ENCODE data around the gene GADD45B.

GRCh38 chr19:2481466-2481865, 5.5 kb downstream of the GADD45B start:
- TF ChIP-seq CTCF (IDR thresholded peaks at IDR 0.05) (no peak), REST (IDR thresholded peaks at IDR 0.05; ENCODE audit: insufficient read depth in 1 of 2, low read depth in 2 of 2, low read length in 1 of 2) (no peak), POLR2AphosphoS5 (IDR thresholded peaks at IDR 0.05; ENCODE audit: low read depth, low read length) (no peak), TCF7L2 (IDR thresholded peaks at IDR 0.05; ENCODE audit: low read depth, low read length) (no peak)

Measured in Panc1 (cell line).